Keratinocyte (primary cell): ENCODE results near the gene CBFA2T3. TPM values are rescaled to one million over a fixed set of nuclear protein-coding genes. Genes with fewer than 3 reads are reported as not detected.

Source experiments
- DNase-seq: peaks from one replicate; pipeline ENCODE4 v3.0.0-alpha.2; 2011; ENCODE audit warnings: low read depth, missing footprints, low spot score
- FAIRE-seq: peaks from 2 replicates; lab custom pipeline; 2011; peaks lifted over from hg19 to GRCh38; lab: Jason Lieb, UNC
- H2AFZ ChIP-seq: 2 replicates; pipeline ENCODE4 v1.6.0; 2012; ENCODE audit warnings: low read length, control low read depth, inconsistent platforms; ENCODE audit not compliant: control insufficient read depth
- H3K27ac ChIP-seq: 2 replicates; pipeline ENCODE4 v1.5.1; 2011; ENCODE audit warnings: low read length; ENCODE audit not compliant: control insufficient read depth, insufficient read depth
- H3K27me3 ChIP-seq: 3 replicates; pipeline ENCODE4 v1.6.0; 2011; ENCODE audit warnings: low read length; ENCODE audit not compliant: control insufficient read depth, insufficient read depth; ENCODE audit errors: extremely low read depth
- H3K36me3 ChIP-seq, 2 experiments: 2 replicates in 1 of 2; 3 replicates in 1 of 2; pipeline ENCODE4 v1.5.1; 2011; ENCODE audit warnings: low read length in 2 of 2, mild to moderate bottlenecking in 1 of 2; ENCODE audit not compliant: control insufficient read depth in 2 of 2, insufficient read depth in 2 of 2; ENCODE audit errors: extremely low read depth in 1 of 2
- H3K4me1 ChIP-seq: 3 replicates; pipeline ENCODE4 v1.5.1; 2011; ENCODE audit warnings: low read length; ENCODE audit not compliant: control insufficient read depth, insufficient read depth; ENCODE audit errors: extremely low read depth
- H3K4me2 ChIP-seq: 3 replicates; pipeline ENCODE4 v1.6.0; 2011; ENCODE audit warnings: low read depth, low read length; ENCODE audit not compliant: control insufficient read depth, insufficient read depth; ENCODE audit errors: extremely low read depth
- H3K4me3 ChIP-seq, 3 experiments: fragments of 200-600 bp in 1 of 3; sonication (generic) in 1 of 3; 2 replicates in 2 of 3; 3 replicates in 1 of 3; pipeline ENCODE4 v1.5.1; 2011 to 2016; ENCODE audit warnings: low read length in 3 of 3, mild to moderate bottlenecking in 3 of 3, control low read depth in 2 of 3, inconsistent platforms in 1 of 3, low read depth in 1 of 3, mixed read lengths in 1 of 3, mixed run types in 1 of 3, moderate library complexity in 1 of 3; ENCODE audit not compliant: control insufficient read depth in 2 of 3, insufficient read depth in 2 of 3; ENCODE audit errors: extremely low read depth in 1 of 3
- H3K79me2 ChIP-seq: 2 replicates; pipeline ENCODE4 v1.6.0; 2012; ENCODE audit warnings: low read length; ENCODE audit not compliant: control insufficient read depth, insufficient read depth
- H3K9ac ChIP-seq: 3 replicates; pipeline ENCODE4 v1.6.0; 2011; ENCODE audit warnings: low read length; ENCODE audit not compliant: control insufficient read depth, insufficient read depth; ENCODE audit errors: extremely low read depth
- H3K9me1 ChIP-seq: 3 replicates; pipeline ENCODE4 v1.6.0; 2011; ENCODE audit warnings: low read length; ENCODE audit not compliant: control insufficient read depth, insufficient read depth; ENCODE audit errors: extremely low read depth
- H3K9me3 ChIP-seq: 2 replicates; pipeline ENCODE4 v1.5.1; 2012; ENCODE audit warnings: low read depth, low read length; ENCODE audit not compliant: control insufficient read depth
- H4K20me1 ChIP-seq: 3 replicates; pipeline ENCODE4 v1.6.0; 2011; ENCODE audit warnings: low read length; ENCODE audit not compliant: control insufficient read depth, insufficient read depth; ENCODE audit errors: extremely low read depth
- CTCF ChIP-seq, 3 experiments: IDR thresholded peaks in 1 of 3; conservative IDR thresholded peaks in 1 of 3; optimal IDR thresholded peaks in 1 of 3; 2 replicates in 2 of 3; 3 replicates in 1 of 3; pipeline versions ENCODE3 to v1.5.1; 2011; ENCODE audit warnings: low read length in 3 of 3, mild to moderate bottlenecking in 3 of 3, moderate library complexity in 2 of 3, control low read depth in 1 of 3, inconsistent platforms in 1 of 3; ENCODE audit not compliant: insufficient read depth in 2 of 3; ENCODE audit errors: extremely low read depth in 1 of 3
- EZH2 ChIP-seq: IDR thresholded peaks from one replicate; pipeline ENCODE4 v1.6.1; 2012; ENCODE audit warnings: inconsistent platforms, mild to moderate bottlenecking, low read length, moderate library complexity
- dilution Hi-C: fragments of 300-500 bp; cut with MboI; formaldehyde crosslinking; loops from one replicate; pipeline ENCODE4 v1.7.0; 2020; ENCODE audit warnings: low sequenced_read_pairs; ENCODE audit not compliant: extremely low pct_ligation_motif_present
- polyA plus RNA-seq, 5 experiments: library from polyadenylated mRNA; depleted of rRNA in 3 of 5; stranded (reverse) in 3 of 5; stranded (forward) in 1 of 5; unstranded in 1 of 5; fragments of >200 nt; gene quantifications; 1 replicate in 1 of 5; 2 replicates in 3 of 5; 3 replicates in 1 of 5; pipeline versions ENCODE4 v1.2.1 to v1.2.3, GENCODE V29; 2011 to 2012; ENCODE audit warnings: missing spikeins in 2 of 5, low read depth in 1 of 5, low replicate concordance in 1 of 5

The CBFA2T3 gene
- polyA plus RNA-seq, 1 donor (not counting 4 experiments of a cell fraction or from before 2014, with no cell fraction given): 0.08 TPM

GRCh38 chr16:89025636-89026035 lies 48.6 kb upstream of the CBFA2T3 start:
- Histone ChIP-seq H2AFZ (no peak overlapping the region), H3K36me3 (no peaks in the 10 kb centered on the region), H4K20me1 (no peaks in the 10 kb centered on the region), H3K27me3 (peaks cover 3% of the 10 kb centered on the region), H3K9me1 (no peaks in the 10 kb centered on the region), H3K9me3 (no peaks in the 10 kb centered on the region), H3K4me2 (no peak overlapping the region), H3K79me2 (no peaks in the 10 kb centered on the region), H3K27ac (no peak overlapping the region), H3K4me3 (no peak overlapping the region), H3K4me1 (no peaks in the 10 kb centered on the region), H3K9ac (no peak overlapping the region)
- DNase-seq (no peak), FAIRE-seq (no peak)
- TF ChIP-seq CTCF (optimal IDR thresholded peaks at IDR 0.05 in 1 of 3, IDR thresholded peaks at IDR 0.05 in 1 of 3, conservative IDR thresholded peaks at IDR 0.05 in 1 of 3; ENCODE audit: extremely low read depth in 1 of 3, insufficient read depth in 2 of 3, low read length in 3 of 3) (no peak), EZH2 (no peak)
- dilution Hi-C loops: no loop called here

GRCh38 chr16:89024546-89025060 lies 47.6 kb upstream of the CBFA2T3 start:
- no peak for TF ChIP-seq CTCF (optimal IDR thresholded peaks at IDR 0.05 in 1 of 3, IDR thresholded peaks at IDR 0.05 in 1 of 3, conservative IDR thresholded peaks at IDR 0.05 in 1 of 3; ENCODE audit: extremely low read depth in 1 of 3, insufficient read depth in 2 of 3, low read length in 3 of 3)
- no peak for TF ChIP-seq EZH2
- Histone ChIP-seq H3K9me1 (no peaks in the 10 kb centered on the region), H3K27me3 (peaks cover 3% of the 10 kb centered on the region), H3K9me3 (no peaks in the 10 kb centered on the region), H3K4me1 (no peaks in the 10 kb centered on the region), H3K79me2 (no peaks in the 10 kb centered on the region), H3K4me2 (no peak overlapping the region), H3K9ac (no peak overlapping the region), H2AFZ (no peak overlapping the region), H3K27ac (no peak overlapping the region), H3K4me3 (no peak overlapping the region), H4K20me1 (no peaks in the 10 kb centered on the region), H3K36me3 (no peaks in the 10 kb centered on the region)
- DNase-seq: no peak
- FAIRE-seq: no peak
- dilution Hi-C loops: no loop called here
